ENCODE results near the gene RNF151.

GRCh38 chr16:1975432-1976215 lies 9.0 kb downstream of the RNF151 start:
- TF ChIP-seq CTCF (IDR thresholded peaks at IDR 0.05; ENCODE audit: low read depth, low read length) (no peak), EZH2phosphoT487 (IDR thresholded peaks at IDR 0.05; ENCODE audit: low read depth) (no peak)

Measured in OCI-LY3 (cell line).